ENCODE results near the gene KLHDC4. TPM values are rescaled to one million over a fixed set of nuclear protein-coding genes. Genes with fewer than 3 reads are reported as not detected.
"Not testable (repeated sequence)": the region's sequence is repeated elsewhere in the genome, so short reads cannot be mapped to it uniquely, and the experiment has no call there.

Gene KLHDC4
- total and polyA plus RNA-seq, 8 donors, result 15.5 to 82.1 (median 26.0) TPM

DNA sequence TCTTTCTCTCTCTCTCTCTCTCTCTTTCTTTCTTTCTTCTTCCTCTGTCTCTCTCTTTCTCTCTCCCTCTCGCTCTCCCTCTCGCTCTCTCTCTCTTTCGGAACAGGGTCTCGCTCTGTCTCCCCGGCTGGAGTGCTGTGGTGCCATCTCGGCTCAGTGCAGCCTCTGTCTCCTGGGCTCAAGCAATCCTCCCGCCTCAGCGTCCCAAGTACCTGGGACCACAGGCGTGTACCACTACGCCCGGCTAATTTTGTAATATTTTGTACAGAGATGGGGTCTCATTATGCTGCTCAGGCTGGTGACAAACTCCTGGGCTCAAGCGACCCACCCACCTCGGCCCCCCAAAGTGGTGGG lies 12.7 kb upstream of the KLHDC4 start:
- no peak for FAIRE-seq
- intact Hi-C loops (cut with DNase I), result loop anchor here in 1 of 3 donors (10.0 kb wide), 1 partner anchor 126 kb away; no protein-coding TSS in a partner anchor
- Histone ChIP-seq H3K9me3 (no peaks in the 10 kb centered on the region), H3K27ac (peak overlapping the region in 1 of 4 donors; percentile 37), H3K36me3 (no peaks in the 10 kb centered on the region), H3K4me3 (no peak overlapping the region), H3K27me3 (no peaks in the 10 kb centered on the region), H3K4me1 (peaks cover 3 to 6% (median 4%) of the 10 kb centered on the region in 3 donors)
- 92 to 95% methylated on average over 13 of the region's 13 CpGs for WGBS, 2 donors
- ATAC-seq, result no peak
- TF ChIP-seq CTCF (IDR thresholded peaks at IDR 0.05), result no peak
- DNase-seq, result peak in 1 of 6 donors; percentile 29

DNA sequence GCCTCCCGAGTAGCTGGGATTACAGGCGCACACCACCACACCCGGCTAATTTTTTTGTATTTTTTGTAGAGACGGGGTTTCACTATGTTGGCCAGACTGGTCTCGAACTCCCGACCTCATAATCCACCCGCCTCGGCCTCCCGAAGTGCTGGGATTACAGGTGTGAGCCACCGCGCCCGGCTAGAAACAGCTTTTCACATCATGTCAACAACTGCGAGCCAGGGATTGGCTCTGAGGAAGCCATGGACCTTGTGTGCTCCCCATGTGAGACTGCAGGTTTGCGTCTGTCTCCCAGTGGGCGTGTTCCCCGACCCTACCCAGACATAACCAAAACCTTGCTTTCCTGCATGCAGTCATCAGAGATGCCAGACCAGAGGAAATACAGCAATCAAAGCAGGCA lies 8.1 kb upstream of the KLHDC4 start:
- not testable (repeated sequence) for FAIRE-seq, H3K36me3 ChIP-seq, H3K27me3 ChIP-seq, H3K27ac ChIP-seq, ATAC-seq, H3K4me1 ChIP-seq, H3K9me3 ChIP-seq, DNase-seq, H3K4me3 ChIP-seq
- WGBS, 2 donors, result 87% methylated on average over 16 of the region's 16 CpGs
- intact Hi-C loops (cut with DNase I), result loop anchor here in 1 of 3 donors (10.0 kb wide), 1 partner anchor 131 kb away; no protein-coding TSS in a partner anchor

DNA sequence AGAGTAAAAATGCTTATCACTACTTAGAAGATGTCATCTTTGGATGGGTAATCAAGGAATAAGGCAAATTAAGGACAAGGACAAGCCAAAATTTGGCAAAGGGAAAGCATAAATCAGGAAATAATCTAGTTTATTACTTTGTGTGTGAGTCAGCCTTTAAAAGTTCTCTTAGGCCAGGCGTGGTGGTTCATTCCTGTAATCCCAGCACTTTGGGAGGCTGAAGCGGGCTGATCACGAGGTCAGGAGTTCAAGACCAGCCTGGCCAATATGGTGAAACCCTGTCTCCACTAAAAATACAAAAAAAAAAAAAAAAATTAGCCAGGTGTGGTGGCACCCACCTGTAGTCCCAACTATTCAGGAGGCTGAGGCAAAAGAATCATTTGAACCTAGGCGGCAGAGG lies 1.7 kb upstream of the KLHDC4 start:
- H3K4me3 ChIP-seq, FAIRE-seq, H3K27me3 ChIP-seq, H3K9me3 ChIP-seq, ATAC-seq, H3K4me1 ChIP-seq, DNase-seq, H3K36me3 ChIP-seq, H3K27ac ChIP-seq: not testable (repeated sequence)
- intact Hi-C loops (cut with DNase I), result loop anchor here in 1 of 3 donors (10.0 kb wide), 1 partner anchor 183 kb away; no protein-coding TSS in a partner anchor
- WGBS, 2 donors, result 85 to 91% methylated on average over 4 of the region's 4 CpGs

- no peak for TF ChIP-seq CTCF (IDR thresholded peaks at IDR 0.05)
- peaks cover 0 to 10% (median 5%) of the 10 kb centered on the region in 3 donors for H3K4me1 ChIP-seq
- no peak for FAIRE-seq
- no peak for ATAC-seq
- no peaks in the 10 kb centered on the region for H3K9me3 ChIP-seq
- peak overlapping the region; percentile 69 to 100 (median 84) for H3K4me3 ChIP-seq
- intact Hi-C loops (cut with DNase I), result loop anchor here in 1 of 3 donors (10.0 kb wide), 1 partner anchor 182 kb away; no protein-coding TSS in a partner anchor
- H3K36me3 ChIP-seq, result no peaks in the 10 kb centered on the region
- 35 to 48% methylated on average over 17 of the region's 17 CpGs for WGBS, 2 donors
- DNase-seq, result no peak
- H3K27me3 ChIP-seq, result no peaks in the 10 kb centered on the region
- H3K27ac ChIP-seq, result peak overlapping the region; percentile 78 to 89 (median 84)
Observed at GRCh38 chr16:87766485-87766797, 655 bp upstream of the KLHDC4 start.

- FAIRE-seq, result no peak
- H3K4me1 ChIP-seq, result peaks cover 0 to 10% (median 5%) of the 10 kb centered on the region in 3 donors
- H3K4me3 ChIP-seq, result peak overlapping the region; percentile 69 to 100 (median 84)
- intact Hi-C loops (cut with DNase I), result loop anchor here in 1 of 3 donors (10.0 kb wide), 1 partner anchor 181 kb away; no protein-coding TSS in a partner anchor
- peak; percentile 36 to 48 (median 42) for ATAC-seq
- H3K27me3 ChIP-seq, result no peaks in the 10 kb centered on the region
- DNase-seq, result peak in 2 of 6 donors; percentile 62
- no peaks in the 10 kb centered on the region for H3K36me3 ChIP-seq
- WGBS, 2 donors, result 0 to 1% methylated on average over 30 to 32 of the region's 32 CpGs
- TF ChIP-seq CTCF (IDR thresholded peaks at IDR 0.05), result no peak
- H3K9me3 ChIP-seq, result no peaks in the 10 kb centered on the region
- peak overlapping the region; percentile 78 to 89 (median 84) for H3K27ac ChIP-seq
Observed at GRCh38 chr16:87765473-87765775, 362 bp downstream of the KLHDC4 start.
